Esophagus (tissue), 2 donors: ENCODE measurements around the gene PBRM1. TPM values are rescaled to one million over a fixed set of nuclear protein-coding genes. Genes with fewer than 3 reads are reported as not detected.

Experiments used
- H3K27ac ChIP-seq, 2 donors: one replicate each; pipeline ENCODE4 v1.5.1; 2013; ENCODE audit warnings: low read depth in 2 of 2, mild to moderate bottlenecking in 2 of 2, inconsistent platforms in 1 of 2, low read length in 1 of 2, moderate library complexity in 1 of 2
- H3K27me3 ChIP-seq, 2 donors: one replicate each; pipeline ENCODE4 v1.6.1; 2013; ENCODE audit warnings: low read length in 2 of 2, control low read depth in 1 of 2, mild to moderate bottlenecking in 1 of 2; ENCODE audit not compliant: insufficient read depth in 2 of 2, control insufficient read depth in 1 of 2
- H3K36me3 ChIP-seq, 2 donors: one replicate each; pipeline ENCODE4 v1.6.1; 2013; ENCODE audit warnings: low read length in 1 of 2; ENCODE audit not compliant: control insufficient read depth in 2 of 2, insufficient read depth in 2 of 2
- H3K4me1 ChIP-seq, 2 donors: one replicate each; pipeline ENCODE4 v1.6.1; 2013; ENCODE audit warnings: low read length in 1 of 2; ENCODE audit not compliant: control insufficient read depth in 2 of 2, insufficient read depth in 2 of 2
- H3K4me3 ChIP-seq, 2 donors: one replicate each; pipeline ENCODE4 v1.5.1; 2013; ENCODE audit warnings: low read length in 2 of 2, mild to moderate bottlenecking in 2 of 2, low read depth in 1 of 2, moderate library complexity in 1 of 2
- H3K9me3 ChIP-seq, 2 donors: one replicate each; pipeline ENCODE4 v1.6.1; 2013; ENCODE audit warnings: mild to moderate bottlenecking in 2 of 2, low read depth in 1 of 2, low read length in 1 of 2, moderate library complexity in 1 of 2; ENCODE audit not compliant: control insufficient read depth in 2 of 2, insufficient read depth in 1 of 2
- WGBS, 2 donors: extraction: QIAGEN DNeasy Blood & Tissue Kit; methylation state at CpG; one replicate each; pipeline ENCODE4 v1.1.7; 2013; 5-methylcytosine and 5-hydroxymethylcytosine counted together
- polyA plus RNA-seq, 2 donors: library from polyadenylated mRNA; stranded (reverse); fragments of 200-250 nt; gene quantifications; one replicate each; pipeline ENCODE4 v1.2.3, GENCODE V29; 2013
- donor health status: healthy with polysubstance abuse.
- donor health status: Bipolar disorder and iron deficiency.

The PBRM1 gene
- polyA plus RNA-seq, 2 donors = 8.3 to 12.0 TPM

DNA sequence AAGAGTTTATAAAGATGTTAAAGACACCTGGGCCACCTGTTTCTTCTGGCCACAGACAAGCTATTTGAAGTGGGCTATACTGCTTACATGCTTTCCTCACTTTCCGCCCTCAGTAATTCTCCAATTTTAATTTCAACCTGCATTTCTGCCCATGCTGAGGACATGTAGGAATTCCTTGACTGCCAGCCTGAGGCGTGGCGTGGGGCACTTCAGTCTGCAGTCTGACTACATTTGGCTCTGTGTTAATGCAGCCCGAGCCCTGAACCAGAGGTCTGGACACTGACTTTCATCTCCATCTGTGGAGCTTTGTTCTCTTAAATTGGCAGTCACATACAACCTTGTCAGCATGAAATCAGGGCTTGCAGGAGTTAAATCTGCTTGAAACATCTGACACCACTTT lies 140.8 kb downstream of the PBRM1 start:
- 87 to 88% methylated on average over 4 of the region's 4 CpGs for WGBS, 2 donors
- peaks cover 2 to 6% of the 10 kb centered on the region in 2 donors for H3K36me3 ChIP-seq
- H3K27me3 ChIP-seq = no peaks in the 10 kb centered on the region
- no peaks in the 10 kb centered on the region for H3K4me1 ChIP-seq
- no peaks in the 10 kb centered on the region for H3K9me3 ChIP-seq
- no peak overlapping the region for H3K27ac ChIP-seq
- H3K4me3 ChIP-seq = no peak overlapping the region

GRCh38 chr3:52541050-52541449 lies 144.7 kb downstream of the PBRM1 start:
- no peak overlapping the region for H3K27ac ChIP-seq
- no peaks in the 10 kb centered on the region for H3K27me3 ChIP-seq
- peaks cover 0 to 4% of the 10 kb centered on the region in 2 donors for H3K36me3 ChIP-seq
- WGBS, 2 donors = 84 to 86% methylated on average over 2 of the region's 2 CpGs
- no peak overlapping the region for H3K4me3 ChIP-seq
- peaks cover 6 to 12% of the 10 kb centered on the region in 2 donors for H3K4me1 ChIP-seq
- no peaks in the 10 kb centered on the region for H3K9me3 ChIP-seq

DNA sequence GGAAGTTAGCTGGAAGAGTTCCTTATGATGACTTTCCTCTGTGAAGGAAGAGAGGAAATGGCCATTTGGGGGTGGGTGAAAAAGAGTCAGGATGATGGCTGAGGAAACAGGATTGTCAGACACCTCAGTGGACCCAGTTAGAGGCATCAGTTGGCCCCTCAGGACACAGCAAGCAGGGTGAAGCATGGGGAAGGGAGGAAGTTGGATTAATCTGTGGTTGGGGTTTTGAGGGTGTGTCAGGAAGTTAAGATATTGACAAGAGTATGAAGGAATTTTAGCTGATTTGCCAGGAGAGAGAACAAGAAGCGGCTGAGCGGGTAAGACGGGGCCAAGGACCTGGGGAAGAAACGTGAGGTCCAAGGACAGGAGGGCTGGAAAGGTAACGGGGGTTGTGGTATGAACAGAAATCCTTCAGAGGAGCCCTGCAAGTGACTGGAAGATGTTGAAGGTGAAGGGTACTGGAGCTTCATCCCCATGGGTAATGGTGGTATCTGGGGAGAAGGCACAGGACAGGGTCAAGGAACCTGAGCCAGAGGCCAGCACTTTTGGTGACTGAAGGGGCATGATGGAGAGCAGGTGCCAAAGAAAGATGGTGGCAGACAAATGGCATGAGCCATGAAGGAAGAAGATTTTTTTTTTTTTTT lies 146.6 kb downstream of the PBRM1 start:
- WGBS, 2 donors = 85 to 89% methylated on average over 5 of the region's 5 CpGs
- peaks cover 0 to 4% of the 10 kb centered on the region in 2 donors for H3K36me3 ChIP-seq
- peaks cover 6 to 19% of the 10 kb centered on the region in 2 donors for H3K4me1 ChIP-seq
- no peaks in the 10 kb centered on the region for H3K27me3 ChIP-seq
- no peak overlapping the region for H3K27ac ChIP-seq
- no peaks in the 10 kb centered on the region for H3K9me3 ChIP-seq
- no peak overlapping the region for H3K4me3 ChIP-seq

DNA sequence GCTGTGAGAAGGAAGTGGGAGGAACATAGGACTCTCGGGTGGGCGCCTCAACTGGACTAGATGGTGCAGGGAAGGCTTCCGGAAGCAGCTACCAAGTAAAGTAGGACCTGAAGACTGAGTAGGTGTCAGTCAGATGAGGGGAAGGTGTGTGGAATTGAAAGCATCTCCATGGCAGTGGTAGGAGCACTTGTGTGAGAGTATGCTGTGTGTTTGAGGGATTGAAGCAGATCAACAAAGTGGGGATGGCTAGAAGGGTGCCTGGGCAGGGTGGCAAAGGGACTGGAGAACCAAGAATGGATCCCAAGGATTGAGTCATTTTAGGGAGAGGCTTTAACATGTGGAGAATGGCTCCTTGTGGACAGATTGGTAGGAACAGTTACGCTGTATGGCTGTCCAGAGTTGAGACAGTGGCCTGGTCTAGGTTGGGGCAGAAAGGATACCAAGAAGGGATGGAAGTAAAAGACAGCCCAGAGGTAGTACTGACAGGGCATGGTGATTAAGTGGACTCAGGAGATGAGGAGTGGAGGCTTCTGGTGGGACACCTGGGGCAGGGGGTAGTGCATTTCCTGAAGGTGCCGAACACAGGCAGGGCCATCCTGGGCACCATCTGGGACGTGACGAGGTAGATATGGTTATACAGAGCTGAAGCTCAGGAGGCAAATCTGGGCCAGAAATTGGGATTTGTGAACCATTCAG lies 147.8 kb downstream of the PBRM1 start:
- WGBS, 2 donors = 71 to 76% methylated on average over 7 of the region's 7 CpGs
- H3K4me1 ChIP-seq = peaks cover 6 to 20% of the 10 kb centered on the region in 2 donors
- H3K36me3 ChIP-seq = peaks cover 0 to 4% of the 10 kb centered on the region in 2 donors
- H3K9me3 ChIP-seq = no peaks in the 10 kb centered on the region
- no peak overlapping the region for H3K27ac ChIP-seq
- H3K27me3 ChIP-seq = no peaks in the 10 kb centered on the region
- H3K4me3 ChIP-seq = peak overlapping the region in 1 of 2 donors; percentile 90

DNA sequence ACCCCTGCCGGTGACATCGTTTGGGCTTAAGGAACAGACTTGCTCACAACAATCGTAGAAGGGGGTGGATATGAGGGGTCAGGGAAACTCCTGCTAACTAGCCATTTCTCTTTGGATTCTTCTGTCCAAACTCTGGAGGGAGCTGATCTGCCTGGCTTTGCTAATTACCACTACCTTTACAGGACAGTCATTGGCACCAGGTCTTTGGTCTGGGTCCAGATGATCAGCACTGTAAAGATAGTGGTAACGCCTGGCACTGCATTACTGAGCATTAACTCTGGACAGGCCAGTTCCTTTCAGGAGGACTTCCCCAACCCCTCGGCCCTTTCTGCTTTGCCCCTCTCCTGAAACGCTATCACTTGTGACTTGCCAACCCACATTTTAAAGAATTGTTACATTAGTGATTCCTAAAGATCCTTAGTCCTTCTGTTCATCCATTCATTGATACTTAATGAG lies 148.5 kb downstream of the PBRM1 start:
- 2% methylated on average over 6 of the region's 6 CpGs for WGBS, 2 donors
- H3K4me1 ChIP-seq = peaks cover 6 to 20% of the 10 kb centered on the region in 2 donors

GRCh38 chr3:52536369-52537164 lies 149.1 kb downstream of the PBRM1 start, which contains the start of gene UQCC5:
Gene UQCC5 (plus strand): TSS chr3:52536605. CDS start chr3:52536756, 151 bp downstream.
- WGBS, 2 donors = 0 to 1% methylated on average over 63 to 65 of the region's 65 CpGs
- no peaks in the 10 kb centered on the region for H3K9me3 ChIP-seq
- H3K36me3 ChIP-seq = peaks cover 0 to 4% of the 10 kb centered on the region in 2 donors
- peak within 1 kb of the TSS; percentile 91 to 93 for H3K27ac ChIP-seq
- H3K4me3 ChIP-seq = peak within 1 kb of the TSS; percentile 71 to 90
- H3K4me1 ChIP-seq = peaks cover 6 to 25% of the 10 kb centered on the region in 2 donors
- H3K27me3 ChIP-seq = no peaks in the 10 kb centered on the region

More for the DNA sequence above, 148.5 kb downstream of the PBRM1 start:
- H3K27me3 ChIP-seq = no peaks in the 10 kb centered on the region
- H3K9me3 ChIP-seq = no peaks in the 10 kb centered on the region
- peaks cover 0 to 4% of the 10 kb centered on the region in 2 donors for H3K36me3 ChIP-seq
- H3K27ac ChIP-seq = peak overlapping the region; percentile 91 to 93
- H3K4me3 ChIP-seq = peak overlapping the region; percentile 71 to 90

DNA sequence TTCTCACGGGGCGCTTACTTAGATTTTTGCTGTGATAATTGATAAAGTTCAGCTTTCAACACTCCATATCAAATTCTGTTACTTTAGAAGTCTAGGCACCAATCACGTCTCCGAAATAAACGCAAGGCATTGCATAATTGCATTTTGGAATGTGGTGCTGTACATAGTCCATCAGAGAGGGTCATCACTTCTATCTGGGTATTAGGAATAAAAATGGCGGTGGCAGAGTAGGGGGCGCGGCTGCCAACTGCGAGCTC lies 149.7 kb downstream of the PBRM1 start:
- Histone ChIP-seq H3K4me1 (peaks cover 11 to 29% of the 10 kb centered on the region in 2 donors), H3K27me3 (no peaks in the 10 kb centered on the region), H3K4me3 (no peak overlapping the region), H3K36me3 (peaks cover 0 to 2% of the 10 kb centered on the region in 2 donors), H3K9me3 (no peaks in the 10 kb centered on the region), H3K27ac (peak overlapping the region in 1 of 2 donors; percentile 9)
- 11 to 12% methylated on average over 9 of the region's 9 CpGs for WGBS, 2 donors

- no peak overlapping the region for H3K4me3 ChIP-seq
Observed at GRCh38 chr3:52535411-52536111, 150.2 kb downstream of the PBRM1 start.

More at GRCh38 chr3:52535411-52536111, 150.2 kb downstream of the PBRM1 start:
- Histone ChIP-seq H3K9me3 (no peaks in the 10 kb centered on the region), H3K27me3 (no peaks in the 10 kb centered on the region), H3K36me3 (no peaks in the 10 kb centered on the region), H3K27ac (peak overlapping the region in 1 of 2 donors; percentile 78), H3K4me1 (peaks cover 15 to 31% of the 10 kb centered on the region in 2 donors)
- 88 to 89% methylated on average over 19 of the region's 19 CpGs for WGBS, 2 donors
